Measurements from ENCODE around the gene MAP10.
A peak's percentile ranks its signal among the peaks of the same experiment; 100 is the strongest.

MAP10 gene

GRCh38 chr1:232810856-232811255 is 5.6 kb downstream of the MAP10 start:
- CTCF ChIA-PET = interaction anchor here (1.8 kb wide), 1 partner anchor 215 kb away, joined by 4 read pairs; no protein-coding TSS in a partner anchor

DNA sequence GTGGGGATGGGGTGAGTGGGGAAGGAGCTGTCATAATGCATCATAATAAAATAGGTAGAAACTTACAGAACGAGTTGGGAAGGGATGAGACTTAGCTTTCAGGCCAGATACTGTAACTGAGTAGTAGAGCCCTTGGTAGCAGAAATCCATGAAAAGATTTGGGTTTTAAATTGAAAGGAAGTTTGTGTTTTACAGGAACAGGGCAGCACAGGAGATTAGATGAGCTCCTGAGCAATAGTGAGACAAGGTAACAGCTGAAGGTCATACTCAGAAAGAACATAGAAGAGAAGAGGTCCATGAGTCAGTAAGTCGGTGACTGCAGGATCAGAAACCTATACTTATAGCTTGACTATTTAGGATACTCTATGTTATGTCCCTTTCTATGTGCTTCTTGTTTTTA is 7.3 kb downstream of the MAP10 start:
- H3K27ac ChIP-seq (ENCODE audit: extremely low read depth, low read depth, low read length) = no peak overlapping the region
- TF ChIP-seq ZNF362 (tag by site-specific recombination; IDR thresholded peaks at IDR 0.05) (no peak), ZNF549 (tag by site-specific recombination; IDR thresholded peaks at IDR 0.05) (peak; percentile 94), ZSCAN30 (tag by site-specific recombination; IDR thresholded peaks at IDR 0.05) (no peak), ZNF114 (tag by site-specific recombination; IDR thresholded peaks at IDR 0.05) (no peak), ZNF48 (tag by site-specific recombination; IDR thresholded peaks at IDR 0.05) (no peak), ZNF23 (tag by site-specific recombination; IDR thresholded peaks at IDR 0.05; ENCODE audit: borderline replicate concordance) (no peak), ZNF341 (tag by site-specific recombination; IDR thresholded peaks at IDR 0.05; ENCODE audit: low read depth) (no peak)
- 0 out of 2 replicates have a peak, but pooled peaks cover 3% of the 10 kb centered on the region for H3K4me1 ChIP-seq (ENCODE audit: control insufficient read depth, insufficient read depth, low read length)
- H3K36me3 ChIP-seq (ENCODE audit: control insufficient read depth in 2 of 2, insufficient read depth in 1 of 2, low read length in 2 of 2) = no peaks in the 10 kb centered on the region
- ChIA-PET CTCF (interaction anchor here (0.6 kb wide), 1 partner anchor 178 kb away, joined by 3 read pairs; no protein-coding TSS in a partner anchor), POLR2A (no interaction called here)
- H3K4me3 ChIP-seq (ENCODE audit: low read depth, low read length) = no peak overlapping the region
- H3K9me3 ChIP-seq (ENCODE audit: control insufficient read depth, insufficient read depth, low read depth, low read length) = no peaks in the 10 kb centered on the region

More at GRCh38 chr1:232810856-232811255, 5.6 kb downstream of the MAP10 start:
- Histone ChIP-seq H3K4me3 (ENCODE audit: low read depth, low read length) (no peak overlapping the region), H3K36me3 (ENCODE audit: control insufficient read depth in 2 of 2, insufficient read depth in 1 of 2, low read length in 2 of 2) (no peaks in the 10 kb centered on the region), H3K27ac (ENCODE audit: extremely low read depth, low read depth, low read length) (no peak overlapping the region), H3K4me1 (ENCODE audit: control insufficient read depth, insufficient read depth, low read length) (0 out of 2 replicates have a peak, but pooled peaks cover 3% of the 10 kb centered on the region), H3K9me3 (ENCODE audit: control insufficient read depth, insufficient read depth, low read depth, low read length) (no peaks in the 10 kb centered on the region)
- TF ChIP-seq BCL11A (tag by site-specific recombination; IDR thresholded peaks at IDR 0.05; ENCODE audit: low read depth) = no peak
- TF ChIP-seq ZNF518A (tag by site-specific recombination; conservative IDR thresholded peaks at IDR 0.05; ENCODE audit: low read depth) = no peak
- TF ChIP-seq ZNF548 (tag by site-specific recombination; IDR thresholded peaks at IDR 0.05) = no peak
- no peak for TF ChIP-seq YY2 (tag by site-specific recombination; IDR thresholded peaks at IDR 0.05)
- no peak for TF ChIP-seq REPIN1 (tag by site-specific recombination; IDR thresholded peaks at IDR 0.05; ENCODE audit: low read depth)
- TF ChIP-seq ZBTB48 (tag by site-specific recombination; IDR thresholded peaks at IDR 0.05) = no peak
- TF ChIP-seq ZNF133 (tag by site-specific recombination; IDR thresholded peaks at IDR 0.05) = no peak
- TF ChIP-seq ZNF138 (tag by site-specific recombination; IDR thresholded peaks at IDR 0.05; ENCODE audit: borderline replicate concordance) = no peak
- TF ChIP-seq ZNF324 (tag by site-specific recombination; IDR thresholded peaks at IDR 0.05) = no peak
- TF ChIP-seq HOXA7 (CRISPR knock-in tag; IDR thresholded peaks at IDR 0.05; ENCODE audit: borderline replicate concordance) = no peak
- no peak for TF ChIP-seq ZNF560 (tag by site-specific recombination; IDR thresholded peaks at IDR 0.05; ENCODE audit: borderline replicate concordance)
- TF ChIP-seq ZNF223 (tag by site-specific recombination; IDR thresholded peaks at IDR 0.05) = no peak
- POLR2A ChIA-PET = no interaction called here
